Fibroblast of pulmonary artery (primary cell): Measurements from ENCODE around the gene RAPGEF1.

Experiments
- DNase-seq: peaks from one replicate; pipeline ENCODE4 v3.0.0-alpha.2; 2010; ENCODE audit warnings: low read depth
- H3K4me3 ChIP-seq: replicated peaks from 2 replicates; pipeline ENCODE4 v1.5.1; 2011; ENCODE audit warnings: low read depth, mild to moderate bottlenecking, control low read depth, low read length, moderate library complexity
- CTCF ChIP-seq: IDR thresholded peaks from 2 replicates; pipeline ENCODE4 v1.5.1; 2011; ENCODE audit warnings: mild to moderate bottlenecking, control low read depth, low read length, inconsistent platforms; ENCODE audit errors: missing control alignments

Gene RAPGEF1

GRCh38 chr9:131739959-131740648 is at the start of gene RAPGEF1:
Gene RAPGEF1 (minus strand): TSS chr9:131740076. CDS start chr9:131739830, 246 bp downstream.
- H3K4me3 ChIP-seq: peak within 1 kb of the TSS; percentile 70
- DNase-seq: peak; percentile 47
- peak; percentile 41 for TF ChIP-seq CTCF

GRCh38 chr9:131788851-131789250 is 49.0 kb upstream of the RAPGEF1 start:
- no peak overlapping the region for H3K4me3 ChIP-seq
- DNase-seq: no peak
- no peak for TF ChIP-seq CTCF

- no peak overlapping the region for H3K4me3 ChIP-seq
- DNase-seq: no peak
- no peak for TF ChIP-seq CTCF
Observed at GRCh38 chr9:131787838-131788237, 48.0 kb upstream of the RAPGEF1 start.

- no peak for TF ChIP-seq CTCF
- DNase-seq: no peak
Observed at GRCh38 chr9:131784748-131785501, 45.0 kb upstream of the RAPGEF1 start.

GRCh38 chr9:131781069-131781468 is 41.2 kb upstream of the RAPGEF1 start:
- H3K4me3 ChIP-seq: no peak overlapping the region
- TF ChIP-seq CTCF: no peak
- DNase-seq: no peak

More at GRCh38 chr9:131784748-131785501, 45.0 kb upstream of the RAPGEF1 start:
- no peak overlapping the region for H3K4me3 ChIP-seq

- peak; percentile 58 for DNase-seq
Observed at GRCh38 chr9:131776473-131776872, 36.6 kb upstream of the RAPGEF1 start.

More at GRCh38 chr9:131776473-131776872, 36.6 kb upstream of the RAPGEF1 start:
- TF ChIP-seq CTCF: no peak
- H3K4me3 ChIP-seq: no peak overlapping the region
